Neuronal stem cell (in vitro differentiated cells): ENCODE results near the gene VPS51.

Experiments used
- DNase-seq: peaks from one replicate; pipeline ENCODE4 v3.0.0-alpha.2; 2013; ENCODE audit warnings: low spot score
- H2AFZ ChIP-seq: one replicate; pipeline ENCODE4 v1.6.1; 2013; ENCODE audit warnings: mild to moderate bottlenecking, low read length, inconsistent platforms
- H2AK5ac ChIP-seq: 2 replicates; pipeline ENCODE4 v1.6.1; 2013; ENCODE audit warnings: low read depth, mild to moderate bottlenecking, inconsistent platforms, low read length, moderate library complexity, mixed read lengths
- H2BK120ac ChIP-seq: 2 replicates; pipeline ENCODE4 v1.6.1; 2013; ENCODE audit warnings: low read depth, mild to moderate bottlenecking, inconsistent platforms, low read length, moderate library complexity, mixed read lengths
- H2BK12ac ChIP-seq: one replicate; pipeline ENCODE4 v1.6.1; 2013; ENCODE audit warnings: low read length, inconsistent platforms
- H2BK15ac ChIP-seq: 2 replicates; pipeline ENCODE4 v1.6.1; 2013; ENCODE audit warnings: mild to moderate bottlenecking, low read length, inconsistent platforms, mixed read lengths
- H2BK5ac ChIP-seq: one replicate; pipeline ENCODE4 v1.6.1; 2013; ENCODE audit warnings: inconsistent platforms, mild to moderate bottlenecking, low read length, moderate library complexity
- H3K14ac ChIP-seq: one replicate; pipeline ENCODE4 v1.6.1; 2013; ENCODE audit warnings: low read length, inconsistent platforms
- H3K18ac ChIP-seq: 2 replicates; pipeline ENCODE4 v1.6.1; 2013; ENCODE audit warnings: low read length, inconsistent platforms
- H3K23ac ChIP-seq: 2 replicates; pipeline ENCODE4 v1.6.1; 2013; ENCODE audit warnings: low read depth, mild to moderate bottlenecking, mixed read lengths, low read length, inconsistent platforms; ENCODE audit not compliant: poor library complexity
- H3K27ac ChIP-seq: replicated peaks from 3 replicates; pipeline ENCODE4 v1.5.1; 2013; ENCODE audit warnings: low read length, inconsistent platforms
- H3K27me3 ChIP-seq, 3 experiments: 2 replicates each; pipeline ENCODE4 v1.6.1; 2013; ENCODE audit warnings: low read length in 3 of 3, mild to moderate bottlenecking in 2 of 3, inconsistent platforms in 1 of 3, low read depth in 1 of 3, mixed read lengths in 1 of 3, moderate library complexity in 1 of 3; ENCODE audit not compliant: control insufficient read depth in 3 of 3, insufficient read depth in 3 of 3
- H3K36me3 ChIP-seq, 2 donors: replicated peaks in 1 of 2; 2 replicates each; pipeline ENCODE4 v1.6.1; 2013; ENCODE audit warnings: low read length in 2 of 2; ENCODE audit not compliant: control insufficient read depth in 2 of 2, insufficient read depth in 2 of 2
- H3K4ac ChIP-seq: 2 replicates; pipeline ENCODE4 v1.6.1; 2013; ENCODE audit warnings: inconsistent platforms, mild to moderate bottlenecking, low read length, moderate library complexity
- H3K4me1 ChIP-seq, 2 donors: 1 replicate in 1 of 2; 2 replicates in 1 of 2; pipeline ENCODE4 v1.6.1; 2013; ENCODE audit warnings: low read length in 2 of 2, low read depth in 1 of 2; ENCODE audit not compliant: control insufficient read depth in 2 of 2, insufficient read depth in 1 of 2
- H3K4me2 ChIP-seq: one replicate; pipeline ENCODE4 v1.6.1; 2013; ENCODE audit warnings: mild to moderate bottlenecking, low read length, inconsistent platforms; ENCODE audit not compliant: insufficient read depth, poor library complexity, severe bottlenecking
- H3K4me3 ChIP-seq, 2 donors: 2 replicates each; pipeline ENCODE4 v1.5.1; 2013; ENCODE audit warnings: low read length in 2 of 2, mild to moderate bottlenecking in 2 of 2, inconsistent platforms in 1 of 2, moderate library complexity in 1 of 2
- H3K79me1 ChIP-seq: one replicate; pipeline ENCODE4 v1.6.1; 2013; ENCODE audit warnings: low read depth, mild to moderate bottlenecking, inconsistent platforms, low read length, moderate library complexity
- H3K9ac ChIP-seq: one replicate; pipeline ENCODE4 v1.6.1; 2013; ENCODE audit warnings: mild to moderate bottlenecking, low read depth, low read length, inconsistent platforms; ENCODE audit not compliant: poor library complexity
- H3K9me3 ChIP-seq, 2 donors: replicated peaks in 1 of 2; 2 replicates each; pipeline versions ENCODE3 to v1.6.1; 2013; ENCODE audit warnings: low read length in 2 of 2, mild to moderate bottlenecking in 2 of 2, inconsistent platforms in 1 of 2, low read depth in 1 of 2, mixed read lengths in 1 of 2, moderate library complexity in 1 of 2; ENCODE audit not compliant: control insufficient read depth in 2 of 2, insufficient read depth in 1 of 2
- H4K8ac ChIP-seq: one replicate; pipeline ENCODE4 v1.6.1; 2013; ENCODE audit warnings: low read depth, mild to moderate bottlenecking, inconsistent platforms, low read length, moderate library complexity
- H4K91ac ChIP-seq: one replicate; pipeline ENCODE4 v1.6.1; 2013; ENCODE audit warnings: low read length, low read depth, mild to moderate bottlenecking, inconsistent platforms; ENCODE audit not compliant: poor library complexity
- WGBS, 2 donors: extraction: QIAGEN DNeasy Blood & Tissue Kit; methylation state at CpG; one replicate each; pipeline ENCODE4 v1.1.7; 2013; ENCODE audit warnings: missing lambda C conversion rate in 2 of 2, mixed read lengths in 1 of 2; ENCODE audit not compliant: insufficient read length in 2 of 2, insufficient replicate concordance in 1 of 2; ENCODE audit errors: extremely low coverage in 2 of 2; 5-methylcytosine and 5-hydroxymethylcytosine counted together

Gene VPS51

DNA sequence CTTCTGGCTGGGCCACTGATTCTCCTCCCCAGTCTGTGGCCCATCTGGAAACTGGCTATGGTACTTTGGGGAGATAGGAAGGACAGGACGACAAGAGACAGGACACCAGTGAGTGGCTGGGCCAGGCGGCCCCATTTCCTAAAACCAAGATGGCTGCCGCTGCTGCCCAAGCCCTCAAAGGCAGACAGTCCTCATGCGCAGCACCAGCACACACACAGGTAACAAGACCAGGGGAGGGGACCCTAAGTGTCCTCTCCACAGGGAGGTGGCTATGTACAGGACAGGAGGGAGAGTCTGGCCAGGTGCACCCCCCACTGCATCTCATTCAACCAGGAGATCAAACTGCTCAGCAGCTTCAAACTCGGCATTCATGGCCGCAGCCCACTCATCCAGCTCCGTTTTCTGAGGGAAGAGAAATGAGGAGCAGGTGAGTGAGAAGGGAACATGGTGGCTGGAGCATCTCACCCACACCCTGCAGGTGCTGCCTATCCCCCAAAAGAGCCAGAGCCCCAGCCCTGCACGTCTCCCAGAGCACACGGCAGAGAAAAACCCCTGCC, 17.1 kb upstream of the VPS51 start:
- no CpG with 5 or more reads among the region's 9 CpGs for WGBS, 2 donors
- Histone ChIP-seq H3K27me3 (no peaks in the 10 kb centered on the region), H3K14ac (no peak overlapping the region)

DNA sequence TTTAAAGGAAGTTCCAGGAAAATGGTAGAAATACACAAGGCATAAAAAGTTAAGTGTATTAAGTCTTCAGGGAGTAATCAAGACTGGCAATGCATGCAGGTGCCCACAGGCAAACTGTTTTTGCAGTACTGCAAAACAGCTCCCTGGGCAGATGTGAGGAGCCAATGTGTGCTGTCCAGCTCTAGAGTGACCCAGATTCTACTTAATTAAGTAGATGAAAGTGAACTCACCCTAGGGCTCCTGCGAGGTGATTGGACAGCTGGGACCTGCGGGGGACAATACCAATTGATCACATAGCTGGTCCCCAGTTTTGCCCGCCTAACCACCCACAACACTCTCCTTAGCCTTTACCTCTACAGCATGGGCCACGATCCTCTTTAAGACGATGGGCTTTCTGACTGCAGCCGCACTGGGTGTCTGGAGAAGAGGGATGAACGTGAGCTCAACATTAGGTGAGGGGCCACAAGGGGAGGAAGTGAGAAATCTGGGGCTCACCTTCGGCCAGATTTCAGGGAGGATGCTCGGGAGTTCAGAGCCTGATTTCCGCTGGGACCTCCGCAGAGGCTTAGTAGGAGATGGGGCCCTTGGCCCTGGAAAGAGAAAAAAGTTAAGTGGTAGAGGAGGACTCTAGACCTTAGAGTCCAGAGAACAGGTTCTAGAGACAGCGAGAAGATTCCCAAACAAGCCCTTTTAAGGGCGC, 12.7 kb upstream of the VPS51 start:
- peak overlapping the region; percentile 90 to 93 for H3K4me3 ChIP-seq
- H3K27me3 ChIP-seq: no peaks in the 10 kb centered on the region
- no peak overlapping the region for H2AK5ac ChIP-seq
- no peak overlapping the region for H4K8ac ChIP-seq
- no peak overlapping the region for H2BK5ac ChIP-seq
- H2AFZ ChIP-seq: peak overlapping the region; percentile 91
- peaks cover 6% of the 10 kb centered on the region for H3K79me1 ChIP-seq
- peaks cover 4 to 12% of the 10 kb centered on the region in 2 donors for H3K4me1 ChIP-seq
- H4K91ac ChIP-seq: no peak overlapping the region
- no CpG with 5 or more reads among the region's 13 CpGs for WGBS, 2 donors
- H3K23ac ChIP-seq: no peak overlapping the region
- H2BK120ac ChIP-seq: no peak overlapping the region
- H3K36me3 ChIP-seq: peaks cover 45 to 78% of the 10 kb centered on the region in 2 donors
- no peak for DNase-seq
- H3K27ac ChIP-seq: no peak overlapping the region
- peak overlapping the region; percentile 72 for H3K4me2 ChIP-seq
- no peak overlapping the region for H3K9ac ChIP-seq
- H3K9me3 ChIP-seq: no peaks in the 10 kb centered on the region
- H3K18ac ChIP-seq: no peak overlapping the region
- no peak overlapping the region for H2BK12ac ChIP-seq
- no peak overlapping the region for H2BK15ac ChIP-seq
- no peak overlapping the region for H3K14ac ChIP-seq
- no peak overlapping the region for H3K4ac ChIP-seq

More for the DNA sequence above, 17.1 kb upstream of the VPS51 start:
- Histone ChIP-seq H3K18ac (no peak overlapping the region), H3K9me3 (no peaks in the 10 kb centered on the region), H2BK15ac (no peak overlapping the region), H2BK12ac (no peak overlapping the region), H3K4ac (no peak overlapping the region), H3K4me1 (peaks cover 0 to 8% of the 10 kb centered on the region in 2 donors), H4K8ac (no peak overlapping the region), H3K9ac (no peak overlapping the region), H3K79me1 (peaks cover 12% of the 10 kb centered on the region), H3K27ac (no peak overlapping the region), H3K4me3 (no peak overlapping the region), H2AFZ (no peak overlapping the region), H3K23ac (no peak overlapping the region), H2BK120ac (no peak overlapping the region), H3K36me3 (peaks cover 35 to 74% of the 10 kb centered on the region in 2 donors), H2AK5ac (no peak overlapping the region), H2BK5ac (no peak overlapping the region), H3K4me2 (no peak overlapping the region), H4K91ac (no peak overlapping the region)
- no peak for DNase-seq

DNA sequence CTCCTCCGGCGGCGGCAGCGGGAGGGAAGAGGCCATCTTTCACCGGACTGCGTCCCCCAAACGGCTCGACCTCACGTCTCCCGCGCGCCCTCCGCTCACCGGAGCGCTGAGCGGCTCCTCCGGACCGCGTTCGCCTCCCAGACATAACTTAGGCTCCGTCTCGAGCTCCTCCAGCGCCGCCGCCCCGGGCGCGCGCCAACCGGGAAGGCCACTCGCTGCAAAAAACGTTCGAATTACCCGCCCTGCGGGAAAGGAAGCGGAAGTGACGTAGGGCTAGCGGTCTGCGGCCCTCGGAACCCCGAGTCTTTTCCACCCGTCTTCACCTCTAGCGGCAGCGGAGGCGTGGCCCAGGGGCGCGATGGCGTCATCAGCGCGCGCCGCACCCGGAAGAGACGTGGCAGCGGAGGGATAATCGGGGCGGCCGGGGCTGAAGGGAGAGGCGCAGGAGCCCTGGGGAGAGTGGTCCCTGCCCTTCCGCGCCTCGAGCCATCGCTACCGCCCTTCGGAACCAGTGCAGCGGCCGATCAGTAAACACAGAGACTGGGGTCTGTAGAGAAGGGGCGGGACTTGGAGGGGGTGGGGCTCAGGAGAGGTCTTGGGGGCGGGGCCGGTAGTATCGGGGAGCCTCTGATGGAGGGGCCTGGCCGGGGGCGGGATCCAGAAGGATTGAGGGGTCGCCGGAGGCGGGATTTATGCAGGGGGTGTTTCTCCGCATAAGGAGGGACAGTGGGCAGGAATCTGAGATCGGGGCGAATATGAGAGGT, 12.0 kb upstream of the VPS51 start, which contains the start of the genes CDCA5 and ZFPL1:
Gene CDCA5, minus strand, starts transcription at position 207 of the 764 bp plus-strand sequence. Its CDS starts 62 bp downstream, at position 145.
Gene ZFPL1, plus strand, starts transcription at position 389 of the 764 bp plus-strand sequence. CDS start 477 bp downstream, outside the sequence.
- Histone ChIP-seq H2AK5ac (peak within 1 kb of the TSS; percentile 30), H2BK120ac (no peak within 1 kb of the TSS), H3K14ac (peak within 1 kb of the TSS; percentile 49), H3K4me3 (peak within 1 kb of the TSS; percentile 90 to 93), H2AFZ (peak within 1 kb of the TSS; percentile 91), H3K36me3 (peaks cover 43 to 78% of the 10 kb centered on the region in 2 donors), H2BK15ac (no peak within 1 kb of the TSS), H3K4ac (peak within 1 kb of the TSS; percentile 69), H3K9me3 (no peaks in the 10 kb centered on the region), H3K4me2 (peak within 1 kb of the TSS; percentile 72), H3K9ac (peak within 1 kb of the TSS; percentile 96), H3K79me1 (peaks cover 6% of the 10 kb centered on the region), H4K8ac (no peak within 1 kb of the TSS), H3K23ac (no peak within 1 kb of the TSS), H2BK5ac (no peak within 1 kb of the TSS), H3K27me3 (no peaks in the 10 kb centered on the region), H3K18ac (peak within 1 kb of the TSS; percentile 84), H3K4me1 (peaks cover 4 to 12% of the 10 kb centered on the region in 2 donors), H4K91ac (no peak within 1 kb of the TSS), H3K27ac (peak within 1 kb of the TSS; percentile 90), H2BK12ac (no peak within 1 kb of the TSS)
- DNase-seq: peak; percentile 98
- WGBS, 2 donors: no CpG with 5 or more reads among the region's 79 CpGs
